ENCODE data around the gene COMMD9. TPM values are rescaled to one million over a fixed set of nuclear protein-coding genes. Genes with fewer than 3 reads are reported as not detected.
A peak's percentile ranks its signal among the peaks of the same experiment; 100 is the strongest.

COMMD9 gene
- total RNA-seq, 1 experiment from 2014 or later = 70.8 TPM

- no peak for DNase-seq
- Histone ChIP-seq H3F3A (ENCODE audit: low read length, unreplicated experiment) (no peaks in the 10 kb centered on the region), H3K9me3 (ENCODE audit: low read length) (no peaks in the 10 kb centered on the region), H3K9ac (ENCODE audit: low read length) (peak overlapping the region; percentile 8; the same call in 1 of the 2 replicates), H3K4me2 (ENCODE audit: low read length) (peak overlapping the region; percentile 57), H3K36me3 (ENCODE audit: low read depth, low read length) (no peaks in the 10 kb centered on the region), H3K9me2 (replicated peaks; ENCODE audit: low read length) (no peaks in the 10 kb centered on the region), H2AFZ (ENCODE audit: low read length) (no peak overlapping the region), H3K4me3 (ENCODE audit: low read length) (no peak overlapping the region), H3K27ac (ENCODE audit: low read length) (peak overlapping the region; percentile 80), H3K4me1 (ENCODE audit: insufficient read depth, low read length) (peaks cover 46% of the 10 kb centered on the region), H3K79me2 (ENCODE audit: low read length) (no peaks in the 10 kb centered on the region), H3K27me3 (ENCODE audit: low read length) (no peaks in the 10 kb centered on the region), H4K20me1 (ENCODE audit: low read length) (no peaks in the 10 kb centered on the region)
- BruUV-seq (replicated peaks) = no TSS peak
- ChIA-PET CTCF (interaction anchor here (0.8 kb wide), 1 partner anchor 167 kb away, joined by 6 read pairs; no protein-coding TSS in a partner anchor), POLR2A (ENCODE audit: unreplicated experiment) (no interaction called here)
- TF ChIP-seq EZH2phosphoT487 (IDR thresholded peaks at IDR 0.05; ENCODE audit: borderline replicate concordance, low read length) = no peak
- no peak for TF ChIP-seq CTCF (conservative IDR thresholded peaks at IDR 0.05; ENCODE audit: low read depth, low read length)
- no peak for TF ChIP-seq EZH2 (IDR thresholded peaks at IDR 0.05; ENCODE audit: low read length, unreplicated experiment)
- intact Hi-C loops (cut with micrococcal nuclease) = no loop called here
- ATAC-seq = peak; percentile 45
These were observed 22.8 kb upstream of the COMMD9 start for GRCh38 chr11:36311926-36312595.

GRCh38 chr11:36309779-36310178 lies 20.6 kb upstream of the COMMD9 start:
- no peaks in the 10 kb centered on the region for H3K9me2 ChIP-seq (replicated peaks; ENCODE audit: low read length)
- intact Hi-C loops (cut with micrococcal nuclease) = no loop called here
- no peak overlapping the region for H3K4me2 ChIP-seq (ENCODE audit: low read length)
- H4K20me1 ChIP-seq (ENCODE audit: low read length) = no peaks in the 10 kb centered on the region
- no peak overlapping the region for H3K4me3 ChIP-seq (ENCODE audit: low read length)
- H3K79me2 ChIP-seq (ENCODE audit: low read length) = no peaks in the 10 kb centered on the region
- peaks cover 34% of the 10 kb centered on the region for H3K4me1 ChIP-seq (ENCODE audit: insufficient read depth, low read length)
- TF ChIP-seq EZH2phosphoT487 (IDR thresholded peaks at IDR 0.05; ENCODE audit: borderline replicate concordance, low read length) (no peak), CTCF (conservative IDR thresholded peaks at IDR 0.05; ENCODE audit: low read depth, low read length) (no peak), EZH2 (IDR thresholded peaks at IDR 0.05; ENCODE audit: low read length, unreplicated experiment) (no peak)
- H3K27me3 ChIP-seq (ENCODE audit: low read length) = no peaks in the 10 kb centered on the region
- no peaks in the 10 kb centered on the region for H3K9me3 ChIP-seq (ENCODE audit: low read length)
- POLR2A ChIA-PET (ENCODE audit: unreplicated experiment) = no interaction called here
- H3F3A ChIP-seq (ENCODE audit: low read length, unreplicated experiment) = no peaks in the 10 kb centered on the region
- H3K9ac ChIP-seq (ENCODE audit: low read length) = no peak overlapping the region
- ATAC-seq = no peak
- no peak for DNase-seq
- no peak overlapping the region for H2AFZ ChIP-seq (ENCODE audit: low read length)
- BruUV-seq (replicated peaks) = no TSS peak
- no peaks in the 10 kb centered on the region for H3K36me3 ChIP-seq (ENCODE audit: low read depth, low read length)
- CTCF ChIA-PET = no interaction called here
- no peak overlapping the region for H3K27ac ChIP-seq (ENCODE audit: low read length)

GRCh38 chr11:36308577-36308976 lies 19.4 kb upstream of the COMMD9 start:
- H3K9ac ChIP-seq (ENCODE audit: low read length) = no peak overlapping the region
- POLR2A ChIA-PET (ENCODE audit: unreplicated experiment) = no interaction called here
- no peaks in the 10 kb centered on the region for H3K9me2 ChIP-seq (replicated peaks; ENCODE audit: low read length)
- no peak for ATAC-seq
- no peaks in the 10 kb centered on the region for H4K20me1 ChIP-seq (ENCODE audit: low read length)
- TF ChIP-seq CTCF (conservative IDR thresholded peaks at IDR 0.05; ENCODE audit: low read depth, low read length) (no peak), EZH2phosphoT487 (IDR thresholded peaks at IDR 0.05; ENCODE audit: borderline replicate concordance, low read length) (no peak), EZH2 (IDR thresholded peaks at IDR 0.05; ENCODE audit: low read length, unreplicated experiment) (no peak)
- no peaks in the 10 kb centered on the region for H3F3A ChIP-seq (ENCODE audit: low read length, unreplicated experiment)
- peaks cover 34% of the 10 kb centered on the region for H3K4me1 ChIP-seq (ENCODE audit: insufficient read depth, low read length)
- H2AFZ ChIP-seq (ENCODE audit: low read length) = no peak overlapping the region
- DNase-seq = peak; percentile 36
- H3K27ac ChIP-seq (ENCODE audit: low read length) = no peak overlapping the region
- intact Hi-C loops (cut with micrococcal nuclease) = no loop called here
- H3K4me2 ChIP-seq (ENCODE audit: low read length) = no peak overlapping the region
- H3K4me3 ChIP-seq (ENCODE audit: low read length) = no peak overlapping the region
- no peaks in the 10 kb centered on the region for H3K36me3 ChIP-seq (ENCODE audit: low read depth, low read length)
- no peaks in the 10 kb centered on the region for H3K27me3 ChIP-seq (ENCODE audit: low read length)
- BruUV-seq (replicated peaks) = no TSS peak
- CTCF ChIA-PET = no interaction called here
- no peaks in the 10 kb centered on the region for H3K9me3 ChIP-seq (ENCODE audit: low read length)
- H3K79me2 ChIP-seq (ENCODE audit: low read length) = no peaks in the 10 kb centered on the region
